K562 (cell line): ENCODE results near the gene CTU1. TPM values are rescaled to one million over a fixed set of nuclear protein-coding genes. Genes with fewer than 3 reads are reported as not detected.

Experiments
- ATAC-seq: fragments of 200-7000 bp; cut with Tn5 transposase; 3 replicates; pipeline ENCODE4 v1.9.1; 2020; ENCODE audit warnings: moderate library complexity
- BruUV-seq: library from RNA; stranded (reverse); fragments of 400-500 nt; replicated peaks from 2 replicates; lab custom pipeline; 2021; lab: Mats Ljungman, UMichigan
- CTCF ChIA-PET: fragments of 300-600 bp; formaldehyde crosslinking; extraction: SDS; loops from one replicate; lab custom pipeline; 2021; ENCODE audit warnings: low intra/inter-chr PET ratio; lab: Yijun Ruan, JAX
- POLR2A ChIA-PET: fragments of 300-600, 350-650 bp; sonication (Branson Sonifier 250); formaldehyde crosslinking; extraction: SDS; loops from one replicate; lab custom pipeline; 2021; ENCODE audit warnings: antibody characterized with exemption, inconsistent platforms; lab: Yijun Ruan, JAX
- DNase-seq, 4 experiments: peaks; one replicate each; pipeline versions ENCODE4 v3.0.0 to v3.0.0-alpha.2; 2011 to 2018; ENCODE audit warnings: low spot score in 3 of 4, mixed read lengths in 3 of 4; ENCODE audit errors: extremely low read depth in 1 of 4
- FAIRE-seq: peaks from 2 replicates; lab custom pipeline; 2011; peaks lifted over from hg19 to GRCh38; lab: Jason Lieb, UNC
- H2AFZ ChIP-seq: 2 replicates; pipeline ENCODE4 v1.6.0; 2011; ENCODE audit warnings: low read depth, low read length, control low read depth, inconsistent platforms
- H3K27ac ChIP-seq: fragments of 200-600 bp; 3 replicates; pipeline ENCODE4 v1.8.0; 2011; ENCODE audit warnings: low read depth, mild to moderate bottlenecking, control low read depth, inconsistent platforms, low read length, moderate library complexity, mixed read lengths; ENCODE audit errors: extremely low read depth
- H3K27me3 ChIP-seq, 2 experiments: fragments of 300-600 bp in 1 of 2; 2 replicates in 1 of 2; 3 replicates in 1 of 2; pipeline versions ENCODE4 v1.6.0 to v1.8.0; 2011; ENCODE audit warnings: inconsistent platforms in 2 of 2, low read length in 2 of 2, mild to moderate bottlenecking in 1 of 2, mixed read lengths in 1 of 2, moderate library complexity in 1 of 2; ENCODE audit not compliant: control insufficient read depth in 2 of 2, insufficient read depth in 2 of 2
- H3K36me3 ChIP-seq: fragments of 300-600 bp; 3 replicates; pipeline ENCODE4 v1.8.0; 2011; ENCODE audit warnings: mild to moderate bottlenecking, low read length, inconsistent platforms; ENCODE audit not compliant: control insufficient read depth, insufficient read depth
- H3K4me1 ChIP-seq, 2 experiments: fragments of 200-600 bp in 1 of 2; replicated peaks in 1 of 2; 2 replicates in 1 of 2; 3 replicates in 1 of 2; pipeline versions ENCODE4 v1.5.1 to v1.8.0; 2011; ENCODE audit warnings: inconsistent platforms in 2 of 2, low read length in 2 of 2, mild to moderate bottlenecking in 1 of 2, mixed read lengths in 1 of 2, moderate library complexity in 1 of 2; ENCODE audit not compliant: control insufficient read depth in 2 of 2, insufficient read depth in 2 of 2
- H3K4me2 ChIP-seq: 2 replicates; pipeline ENCODE4 v1.6.1; 2011; ENCODE audit warnings: low read length, control low read depth, inconsistent platforms, mixed read lengths; ENCODE audit not compliant: insufficient read depth
- H3K4me3 ChIP-seq: fragments of 200-600 bp; sonication (generic), shearing (Covaris generic); 2 replicates; pipeline ENCODE4 v1.5.1; 2016; ENCODE audit warnings: control low read depth, inconsistent platforms
- H3K79me2 ChIP-seq: fragments of 200-600 bp; 3 replicates; pipeline ENCODE4 v1.8.0; 2011; ENCODE audit warnings: low read length, inconsistent platforms; ENCODE audit not compliant: control insufficient read depth, insufficient read depth
- H3K9ac ChIP-seq, 2 experiments: 2 replicates each; pipeline versions ENCODE4 v1.6.0 to v1.6.1; 2011; ENCODE audit warnings: low read depth in 2 of 2, low read length in 2 of 2, control low read depth in 1 of 2, inconsistent platforms in 1 of 2, mild to moderate bottlenecking in 1 of 2, mixed read lengths in 1 of 2; ENCODE audit not compliant: insufficient read depth in 1 of 2
- H3K9me1 ChIP-seq: one replicate; pipeline ENCODE4 v1.6.0; 2011; ENCODE audit warnings: inconsistent platforms, mild to moderate bottlenecking, low read length, moderate library complexity; ENCODE audit not compliant: control insufficient read depth, insufficient read depth
- H3K9me3 ChIP-seq: replicated peaks from 2 replicates; pipeline ENCODE4 v1.5.1; 2011; ENCODE audit warnings: low read depth, low read length, inconsistent platforms; ENCODE audit not compliant: control insufficient read depth, insufficient read depth
- H4K20me1 ChIP-seq: replicated peaks from 2 replicates; pipeline ENCODE4 v1.6.1; 2011; ENCODE audit warnings: low read length, inconsistent platforms, mixed read lengths; ENCODE audit not compliant: control insufficient read depth, insufficient read depth
- CGGBP1 ChIP-seq: fragments of 250-450 bp; sonication (Bioruptor Pico); IDR thresholded peaks from 2 replicates; pipeline ENCODE4 v1.9.0; 2021; ENCODE audit warnings: mild to moderate bottlenecking
- CTBP1 ChIP-seq: fragments of 450-650 bp; IDR thresholded peaks from 2 replicates; pipeline ENCODE4 v1.6.1; 2016; ENCODE audit warnings: borderline replicate concordance
- CTCFL ChIP-seq: IDR thresholded peaks from 2 replicates; pipeline ENCODE4 v1.6.1; 2011; ENCODE audit warnings: borderline replicate concordance, low read depth, mild to moderate bottlenecking, moderate library complexity, low read length; ENCODE audit not compliant: insufficient read depth, poor library complexity, severe bottlenecking
- RAD21 ChIP-seq, 2 experiments: fragments of 250-450 bp in 1 of 2; fragments of 450-650 bp in 1 of 2; sonication (Bioruptor Pico) in 1 of 2; formaldehyde crosslinking in 1 of 2; IDR thresholded peaks in 1 of 2; conservative IDR thresholded peaks in 1 of 2; 2 replicates each; pipeline versions ENCODE4 v1.4.0 to v1.8.0; 2020 to 2022; ENCODE audit warnings: mild to moderate bottlenecking in 2 of 2, moderate library complexity in 1 of 2
- SMC3 ChIP-seq: conservative IDR thresholded peaks from 2 replicates; pipeline ENCODE4 v1.6.1; 2011; ENCODE audit warnings: low read depth, low read length, improper control_type of control experiment; ENCODE audit not compliant: insufficient read depth
- SRSF9 ChIP-seq: fragments of 200-400 bp; formaldehyde crosslinking; IDR thresholded peaks from 2 replicates; pipeline ENCODE4 v1.6.1; 2017; ENCODE audit warnings: low read depth, low read length, borderline replicate concordance
- YY1 ChIP-seq, 3 experiments: IDR thresholded peaks; 2 replicates each; pipeline ENCODE4 v1.6.1; 2011; ENCODE audit warnings: low read length in 2 of 3, mild to moderate bottlenecking in 2 of 3, moderate library complexity in 2 of 3, borderline replicate concordance in 1 of 3, control low read depth in 1 of 3, low read depth in 1 of 3; ENCODE audit not compliant: insufficient read depth in 3 of 3, insufficient replicate concordance in 2 of 3, control insufficient read depth in 1 of 3, insufficient read length in 1 of 3; ENCODE audit errors: extremely low read depth in 1 of 3
- ZNF778 ChIP-seq: fragments of 450-650 bp; formaldehyde crosslinking; IDR thresholded peaks from 2 replicates; pipeline ENCODE4 v1.4.0; 2020; ENCODE audit warnings: mild to moderate bottlenecking, moderate library complexity
- WGBS: fragments of 100-300 bp; shearing (Covaris generic); methylation state at CpG from one replicate; pipeline ENCODE4 v1.1.6; 2016; ENCODE audit warnings: low coverage, mixed read lengths; ENCODE audit not compliant: insufficient coverage; ENCODE audit errors: missing lambda C conversion rate; 5-methylcytosine and 5-hydroxymethylcytosine counted together
- in situ Hi-C: fragments of 300-500 bp; cut with MboI; formaldehyde crosslinking; loops from 4 replicates; pipeline ENCODE4 v1.15.0; 2018; ENCODE audit warnings: inconsistent platforms, mixed read lengths
- intact Hi-C: fragments of 100-400 bp; cut with micrococcal nuclease; formaldehyde crosslinking; loops from 2 replicates; pipeline ENCODE4 v1.14.2; 2022
- polyA plus RNA-seq, 8 experiments: library from polyadenylated mRNA; depleted of rRNA in 4 of 8; stranded (reverse) in 5 of 8; unstranded in 3 of 8; fragments of >200 nt; fragmentation: Nextera tagmentation in 2 of 8; fragmentation: Illumina TruSeq in 1 of 8; extraction: Ambion mirVana in 2 of 8; extraction: Trizol in 1 of 8; gene quantifications; 2 replicates each; pipeline versions ENCODE4 v1.2.1 to v1.2.3, GENCODE V29; 2011 to 2014; ENCODE audit warnings: inconsistent platforms in 1 of 8, missing spikeins in 1 of 8
- total RNA-seq, 7 experiments: library from RNA; depleted of rRNA in 6 of 7; stranded (reverse); fragments of >200 nt in 6 of 7; fragmentation: Illumina TruSeq in 2 of 7; extraction: Trizol in 2 of 7; gene quantifications; 2 replicates each; pipeline versions ENCODE4 v1.2.1 to v1.2.3, GENCODE V29; 2011 to 2021; ENCODE audit warnings: low replicate concordance in 1 of 7
- TF ChIP-seq, protein P1 (sequence below): IDR thresholded peaks from 3 replicates; pipeline ENCODE4 v1.6.1; 2011; ENCODE audit warnings: borderline replicate concordance, mild to moderate bottlenecking; ENCODE audit not compliant: insufficient read length, insufficient read depth
- TF ChIP-seq, protein P2 (sequence below), 3 experiments: IDR thresholded peaks in 2 of 3; conservative IDR thresholded peaks in 1 of 3; 2 replicates each; pipeline ENCODE4 v1.5.1; 2011 to 2012; ENCODE audit warnings: low read length in 3 of 3, mild to moderate bottlenecking in 3 of 3, control low read depth in 2 of 3, improper control_type of control experiment in 1 of 3, inconsistent platforms in 1 of 3, low read depth in 1 of 3, mixed read lengths in 1 of 3, moderate library complexity in 1 of 3; ENCODE audit not compliant: insufficient read depth in 2 of 3

CTU1 gene
- total and polyA plus RNA-seq, 9 of the 15 experiments (the other 6 are each of a cell fraction or from before 2014, with no cell fraction given): 0.03 to 18.4 (median 2.3) TPM; not detected in 1

- POLR2A ChIA-PET: interaction anchor here (0.7 kb wide), 3 partner anchors 61 to 195 kb away, joined by 3 read pairs; no protein-coding TSS in a partner anchor
- intact Hi-C loops: loop anchor here (2.0 kb wide), 2 partner anchors 36 to 76 kb away; no protein-coding TSS in a partner anchor
Observed at GRCh38 chr19:51097166-51097738, 11.0 kb downstream of the CTU1 start.

More at GRCh38 chr19:51097166-51097738, 11.0 kb downstream of the CTU1 start:
- Histone ChIP-seq H3K9me3 (no peaks in the 10 kb centered on the region), H3K4me1 (no peaks in the 10 kb centered on the region; a peak in 1 of 5 replicates), H3K9me1 (peaks cover 5% of the 10 kb centered on the region), H3K36me3 (peaks cover 17% of the 10 kb centered on the region; the same call in 2 of the 3 replicates), H3K4me2 (no peak overlapping the region), H3K27ac (no peak overlapping the region), H3K79me2 (no peaks in the 10 kb centered on the region), H4K20me1 (peaks cover 8% of the 10 kb centered on the region), H2AFZ (no peak overlapping the region), H3K27me3 (peaks cover 0 to 2% of the 10 kb centered on the region in 2 experiments; a peak in 2 of 5 replicates), H3K4me3 (no peak overlapping the region), H3K9ac (no peak overlapping the region)
- peak; percentile 95 for ATAC-seq
- peak; percentile 92 for FAIRE-seq
- CTCF ChIA-PET: interaction anchor here (1.1 to 4.9 kb wide), 4 partner anchors 77 to 393 kb away, joined by 3 to 35 read pairs (median 4); partner anchors contain the start of gene KLK10
- in situ Hi-C loops: loop anchor here (10.0 kb wide), 1 partner anchor 392 kb away; no protein-coding TSS in a partner anchor
- peak; percentile 74 to 76 (median 76) for DNase-seq
- TF ChIP-seq, protein P1, sequence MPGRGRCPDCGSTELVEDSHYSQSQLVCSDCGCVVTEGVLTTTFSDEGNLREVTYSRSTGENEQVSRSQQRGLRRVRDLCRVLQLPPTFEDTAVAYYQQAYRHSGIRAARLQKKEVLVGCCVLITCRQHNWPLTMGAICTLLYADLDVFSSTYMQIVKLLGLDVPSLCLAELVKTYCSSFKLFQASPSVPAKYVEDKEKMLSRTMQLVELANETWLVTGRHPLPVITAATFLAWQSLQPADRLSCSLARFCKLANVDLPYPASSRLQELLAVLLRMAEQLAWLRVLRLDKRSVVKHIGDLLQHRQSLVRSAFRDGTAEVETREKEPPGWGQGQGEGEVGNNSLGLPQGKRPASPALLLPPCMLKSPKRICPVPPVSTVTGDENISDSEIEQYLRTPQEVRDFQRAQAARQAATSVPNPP: no peak
- TF ChIP-seq SMC3 (peak; percentile 64), SRSF9 (no peak), YY1 (IDR thresholded peaks at IDR 0.05; ENCODE audit: borderline replicate concordance in 1 of 3, control insufficient read depth in 1 of 3, extremely low read depth in 1 of 3, insufficient read depth in 3 of 3, insufficient read length in 1 of 3, insufficient replicate concordance in 2 of 3, low read depth in 1 of 3, low read length in 2 of 3) (peak in 1 of 3 experiments; percentile 16), CTBP1 (no peak), RAD21 (CRISPR knock-in tag; conservative IDR thresholded peaks at IDR 0.05 in 1 of 2, IDR thresholded peaks at IDR 0.05 in 1 of 2) (peak in 1 of 2 experiments; percentile 57; a peak in 2 of 4 replicates), CTCFL (peak; percentile 80), ZNF778 (no peak), CGGBP1 (CRISPR knock-in tag) (no peak)
- TF ChIP-seq, protein P2, sequence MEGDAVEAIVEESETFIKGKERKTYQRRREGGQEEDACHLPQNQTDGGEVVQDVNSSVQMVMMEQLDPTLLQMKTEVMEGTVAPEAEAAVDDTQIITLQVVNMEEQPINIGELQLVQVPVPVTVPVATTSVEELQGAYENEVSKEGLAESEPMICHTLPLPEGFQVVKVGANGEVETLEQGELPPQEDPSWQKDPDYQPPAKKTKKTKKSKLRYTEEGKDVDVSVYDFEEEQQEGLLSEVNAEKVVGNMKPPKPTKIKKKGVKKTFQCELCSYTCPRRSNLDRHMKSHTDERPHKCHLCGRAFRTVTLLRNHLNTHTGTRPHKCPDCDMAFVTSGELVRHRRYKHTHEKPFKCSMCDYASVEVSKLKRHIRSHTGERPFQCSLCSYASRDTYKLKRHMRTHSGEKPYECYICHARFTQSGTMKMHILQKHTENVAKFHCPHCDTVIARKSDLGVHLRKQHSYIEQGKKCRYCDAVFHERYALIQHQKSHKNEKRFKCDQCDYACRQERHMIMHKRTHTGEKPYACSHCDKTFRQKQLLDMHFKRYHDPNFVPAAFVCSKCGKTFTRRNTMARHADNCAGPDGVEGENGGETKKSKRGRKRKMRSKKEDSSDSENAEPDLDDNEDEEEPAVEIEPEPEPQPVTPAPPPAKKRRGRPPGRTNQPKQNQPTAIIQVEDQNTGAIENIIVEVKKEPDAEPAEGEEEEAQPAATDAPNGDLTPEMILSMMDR (IDR thresholded peaks at IDR 0.05 in 2 of 3, conservative IDR thresholded peaks at IDR 0.05 in 1 of 3; ENCODE audit: insufficient read depth in 2 of 3, low read depth in 1 of 3, low read length in 3 of 3): peak; percentile 75 to 78 (median 78)
- BruUV-seq: no TSS peak
- WGBS: 7% methylated on average over 7 of the region's 8 CpGs
